Loucy (cell line): ENCODE measurements around the gene TRPM5.

Experiments used
- H2AFZ ChIP-seq: fragments of 200-600 bp; sonication (generic); 2 replicates; pipeline ENCODE4 v1.6.0; 2016; ENCODE audit warnings: antibody characterized with exemption, mild to moderate bottlenecking, low read length, moderate library complexity
- H3F3A ChIP-seq: fragments of 200-600 bp; 2 replicates; pipeline ENCODE4 v1.6.0; 2016; ENCODE audit warnings: antibody characterized with exemption, low read depth, mild to moderate bottlenecking
- H3K27me3 ChIP-seq: fragments of 200-600 bp; sonication (generic); 2 replicates; pipeline ENCODE4 v1.6.1; 2014; ENCODE audit warnings: low read length, mild to moderate bottlenecking; ENCODE audit not compliant: insufficient read depth, poor library complexity, severe bottlenecking
- H3K36me3 ChIP-seq: fragments of 200-600 bp; sonication (generic); 2 replicates; pipeline ENCODE4 v1.6.1; 2016; ENCODE audit warnings: low read length; ENCODE audit not compliant: insufficient read depth
- H3K4me1 ChIP-seq: fragments of 200-600 bp; sonication (generic); 2 replicates; pipeline ENCODE4 v1.5.1; 2014; ENCODE audit warnings: low read length, mild to moderate bottlenecking; ENCODE audit not compliant: insufficient read depth, poor library complexity, severe bottlenecking
- H3K4me2 ChIP-seq: fragments of 200-600 bp; sonication (generic); 2 replicates; pipeline ENCODE4 v1.6.0; 2014; ENCODE audit warnings: antibody characterized with exemption, low read length, low read depth, mild to moderate bottlenecking; ENCODE audit not compliant: poor library complexity, severe bottlenecking
- H3K4me3 ChIP-seq: fragments of 200-600 bp; sonication (generic); 2 replicates; pipeline ENCODE4 v1.5.1; 2014; ENCODE audit warnings: low read length, mild to moderate bottlenecking, mixed read lengths; ENCODE audit not compliant: poor library complexity, severe bottlenecking
- H3K79me2 ChIP-seq: fragments of 200-600 bp; sonication (generic); 2 replicates; pipeline ENCODE4 v1.6.1; 2014; ENCODE audit warnings: low read length; ENCODE audit not compliant: insufficient read depth
- H3K9ac ChIP-seq: fragments of 200-600 bp; sonication (generic); 2 replicates; pipeline ENCODE4 v1.6.0; 2014; ENCODE audit warnings: mild to moderate bottlenecking, low read depth, low read length, moderate library complexity; ENCODE audit not compliant: poor library complexity, severe bottlenecking
- H3K9me2 ChIP-seq: fragments of 200-600 bp; sonication (generic); replicated peaks from 2 replicates; pipeline ENCODE4 v1.6.1; 2016; ENCODE audit warnings: low read depth, low read length, mixed read lengths
- H3K9me3 ChIP-seq: fragments of 200-600 bp; sonication (generic); 2 replicates; pipeline ENCODE4 v1.6.1; 2014; ENCODE audit warnings: mild to moderate bottlenecking, antibody characterized with exemption, low read length, low read depth; ENCODE audit not compliant: insufficient read depth
- H4K20me1 ChIP-seq: fragments of 200-600 bp; sonication (generic); 2 replicates; pipeline ENCODE4 v1.6.0; 2014; ENCODE audit warnings: antibody characterized with exemption, low read length, mild to moderate bottlenecking; ENCODE audit not compliant: insufficient read depth, poor library complexity, severe bottlenecking
- CTCF ChIP-seq: fragments of 200-600 bp; sonication (generic); conservative IDR thresholded peaks from 2 replicates; pipeline ENCODE4 v1.5.1; 2014; ENCODE audit warnings: mild to moderate bottlenecking, antibody characterized with exemption, low read length
- EZH2phosphoT487 ChIP-seq: fragments of 200-600 bp; IDR thresholded peaks from 2 replicates; pipeline ENCODE4 v1.6.1; 2018; ENCODE audit warnings: antibody characterized with exemption, mild to moderate bottlenecking, moderate library complexity, borderline replicate concordance

The TRPM5 gene

GRCh38 chr11:2421226-2421994, 22.9 kb downstream of the TRPM5 start:
- Histone ChIP-seq H3K9me2 (no peaks in the 10 kb centered on the region), H3K9ac (no peak overlapping the region), H3K9me3 (no peaks in the 10 kb centered on the region), H3K27me3 (no peaks in the 10 kb centered on the region), H4K20me1 (no peaks in the 10 kb centered on the region), H3K4me3 (no peak overlapping the region), H3K79me2 (no peaks in the 10 kb centered on the region), H3F3A (no peaks in the 10 kb centered on the region), H2AFZ (no peak overlapping the region), H3K4me1 (no peaks in the 10 kb centered on the region), H3K36me3 (no peaks in the 10 kb centered on the region), H3K4me2 (no peak overlapping the region)
- TF ChIP-seq CTCF (no peak), EZH2phosphoT487 (no peak)

- Histone ChIP-seq H3K27me3 (no peaks in the 10 kb centered on the region), H3K36me3 (no peaks in the 10 kb centered on the region), H3K4me1 (no peaks in the 10 kb centered on the region), H3K9ac (peak overlapping the region; percentile 43), H3K9me2 (no peaks in the 10 kb centered on the region), H4K20me1 (no peaks in the 10 kb centered on the region), H2AFZ (peak overlapping the region; percentile 69), H3K9me3 (no peaks in the 10 kb centered on the region), H3K4me3 (no peak overlapping the region), H3K79me2 (no peaks in the 10 kb centered on the region), H3F3A (no peaks in the 10 kb centered on the region), H3K4me2 (peak overlapping the region; percentile 30)
- TF ChIP-seq CTCF = peak; percentile 81
- TF ChIP-seq EZH2phosphoT487 = no peak
These were observed 23.6 kb downstream of the TRPM5 start for GRCh38 chr11:2420502-2421225.

- Histone ChIP-seq H3K36me3 (no peaks in the 10 kb centered on the region), H3F3A (no peaks in the 10 kb centered on the region), H3K79me2 (no peaks in the 10 kb centered on the region), H3K9me2 (no peaks in the 10 kb centered on the region), H3K9me3 (no peaks in the 10 kb centered on the region), H3K9ac (peak overlapping the region; percentile 43), H3K27me3 (no peaks in the 10 kb centered on the region), H3K4me2 (peak overlapping the region; percentile 30), H3K4me3 (no peak overlapping the region), H3K4me1 (no peaks in the 10 kb centered on the region), H2AFZ (peak overlapping the region; percentile 69), H4K20me1 (no peaks in the 10 kb centered on the region)
- peak; percentile 82 for TF ChIP-seq CTCF
- no peak for TF ChIP-seq EZH2phosphoT487
These were observed 24.4 kb downstream of the TRPM5 start for GRCh38 chr11:2419638-2420501.
